CD14-positive monocyte (primary cell): Measurements from ENCODE around the gene PARS2. TPM values are rescaled to one million over a fixed set of nuclear protein-coding genes. Genes with fewer than 3 reads are reported as not detected.

Experiments
- DNase-seq, 3 donors: peaks; one replicate each; pipeline ENCODE4 v3.0.0-alpha.2; 2011 to 2022
- H2AFZ ChIP-seq: 2 replicates; pipeline ENCODE4 v1.6.0; 2012; ENCODE audit warnings: mild to moderate bottlenecking, low read depth, low read length, inconsistent platforms; ENCODE audit not compliant: insufficient read depth, poor library complexity, severe bottlenecking
- H3K27ac ChIP-seq, 2 donors: 1 replicate in 1 of 2; 2 replicates in 1 of 2; pipeline ENCODE4 v1.5.1; 2012 to 2013; ENCODE audit warnings: low read length in 2 of 2, control low read depth in 1 of 2, inconsistent platforms in 1 of 2, low read depth in 1 of 2, mild to moderate bottlenecking in 1 of 2
- H3K27me3 ChIP-seq, 2 donors: one replicate each; pipeline versions ENCODE4 v1.6.0 to v1.6.1; 2011 to 2013; ENCODE audit warnings: low read length in 2 of 2; ENCODE audit not compliant: control insufficient read depth in 2 of 2, insufficient read depth in 2 of 2
- H3K36me3 ChIP-seq, 2 donors: replicated peaks in 1 of 2; 1 replicate in 1 of 2; 2 replicates in 1 of 2; pipeline versions ENCODE4 v1.5.1 to v1.6.1; 2012 to 2013; ENCODE audit warnings: low read length in 2 of 2, control low read depth in 1 of 2, inconsistent platforms in 1 of 2, mild to moderate bottlenecking in 1 of 2; ENCODE audit not compliant: insufficient read depth in 2 of 2, control insufficient read depth in 1 of 2
- H3K4me1 ChIP-seq, 2 donors: 1 replicate in 1 of 2; 2 replicates in 1 of 2; pipeline versions ENCODE4 v1.5.1 to v1.6.1; 2012 to 2013; ENCODE audit warnings: low read length in 2 of 2, control low read depth in 1 of 2, inconsistent platforms in 1 of 2, mild to moderate bottlenecking in 1 of 2, moderate library complexity in 1 of 2; ENCODE audit not compliant: insufficient read depth in 2 of 2, control insufficient read depth in 1 of 2
- H3K4me2 ChIP-seq: replicated peaks from 2 replicates; pipeline ENCODE3; 2012; ENCODE audit warnings: low read length, moderate library complexity, mild to moderate bottlenecking; ENCODE audit not compliant: poor library complexity, severe bottlenecking; ENCODE audit errors: extremely low read depth
- H3K4me3 ChIP-seq, 3 experiments: fragments of 200-600 bp in 1 of 3; sonication (generic) in 1 of 3; replicated peaks in 1 of 3; 1 replicate in 2 of 3; 2 replicates in 1 of 3; pipeline ENCODE4 v1.5.1; 2011 to 2013; ENCODE audit warnings: low read length in 3 of 3, mild to moderate bottlenecking in 3 of 3, control low read depth in 2 of 3, low read depth in 2 of 3, inconsistent platforms in 1 of 3, moderate library complexity in 1 of 3
- H3K79me2 ChIP-seq: 2 replicates; pipeline ENCODE4 v1.6.0; 2012; ENCODE audit warnings: mild to moderate bottlenecking, control low read depth, inconsistent platforms, low read length, moderate library complexity; ENCODE audit not compliant: insufficient read depth
- H3K9ac ChIP-seq: 2 replicates; pipeline ENCODE4 v1.6.0; 2017; ENCODE audit warnings: low read length, mild to moderate bottlenecking; ENCODE audit not compliant: insufficient read depth, poor library complexity, severe bottlenecking
- H3K9me3 ChIP-seq, 2 donors: replicated peaks in 1 of 2; 1 replicate in 1 of 2; 2 replicates in 1 of 2; pipeline versions ENCODE4 v1.5.1 to v1.6.1; 2012 to 2013; ENCODE audit warnings: low read length in 2 of 2, control low read depth in 1 of 2; ENCODE audit not compliant: control insufficient read depth in 1 of 2, insufficient read depth in 1 of 2
- H4K20me1 ChIP-seq: 2 replicates; pipeline ENCODE4 v1.6.0; 2012; ENCODE audit warnings: mild to moderate bottlenecking, low read length, control low read depth, moderate library complexity; ENCODE audit not compliant: insufficient read depth
- H3K27ac Mint-ChIP-seq, 7 donors: one replicate each; pipeline ENCODE4 v1.8.0; 2020; ENCODE audit warnings: mild to moderate bottlenecking in 7 of 7, mixed read lengths in 7 of 7, moderate library complexity in 6 of 7, inconsistent platforms in 2 of 7
- H3K27me3 Mint-ChIP-seq, 3 donors: one replicate each; pipeline ENCODE4 v1.8.0; 2021 to 2022; ENCODE audit warnings: low read depth in 3 of 3, mild to moderate bottlenecking in 3 of 3, mixed read lengths in 3 of 3, moderate library complexity in 3 of 3, inconsistent platforms in 1 of 3
- H3K36me3 Mint-ChIP-seq, 2 donors: one replicate each; pipeline ENCODE4 v1.8.0; 2020; ENCODE audit warnings: mixed read lengths in 2 of 2, inconsistent platforms in 1 of 2, mild to moderate bottlenecking in 1 of 2
- H3K4me1 Mint-ChIP-seq: one replicate; pipeline ENCODE4 v1.8.0; 2020; ENCODE audit warnings: mild to moderate bottlenecking, mixed read lengths
- H3K4me3 Mint-ChIP-seq, 2 donors: one replicate each; pipeline ENCODE4 v1.8.0; 2020; ENCODE audit warnings: mild to moderate bottlenecking in 2 of 2, mixed read lengths in 2 of 2, moderate library complexity in 1 of 2
- H3K9me3 Mint-ChIP-seq, 7 donors: one replicate each; pipeline ENCODE4 v1.8.0; 2020 to 2022; ENCODE audit warnings: mixed read lengths in 7 of 7, mild to moderate bottlenecking in 6 of 7, moderate library complexity in 6 of 7, inconsistent platforms in 2 of 7
- WGBS: methylation state at CpG from one replicate; pipeline ENCODE4 v1.1.5; 2013; ENCODE audit warnings: missing lambda C conversion rate; ENCODE audit not compliant: insufficient coverage; 5-methylcytosine and 5-hydroxymethylcytosine counted together
- intact Hi-C, 2 donors: fragments of 100-400 bp; cut with micrococcal nuclease; formaldehyde crosslinking; loops; one replicate each; pipeline versions ENCODE4 v1.15.0 to v1.15.1; 2023
- polyA plus RNA-seq, 3 donors: library from polyadenylated mRNA; depleted of rRNA in 1 of 3; unstranded in 2 of 3; stranded (reverse) in 1 of 3; fragments of 300-500 nt in 2 of 3; fragments of >200 nt in 1 of 3; fragmentation: Illumina TruSeq in 2 of 3; gene quantifications; 1 replicate in 2 of 3; 2 replicates in 1 of 3; pipeline ENCODE4 v1.2.3, GENCODE V29; 2012 to 2021
- TF ChIP-seq, protein P1 (sequence below): fragments of 200-600 bp; IDR thresholded peaks from one replicate; pipeline ENCODE4 v1.8.0; 2022; ENCODE audit warnings: antibody characterized with exemption, mild to moderate bottlenecking

PARS2 gene
- polyA plus RNA-seq, 3 donors = 0.73 to 1.2 (median 0.92) TPM

DNA sequence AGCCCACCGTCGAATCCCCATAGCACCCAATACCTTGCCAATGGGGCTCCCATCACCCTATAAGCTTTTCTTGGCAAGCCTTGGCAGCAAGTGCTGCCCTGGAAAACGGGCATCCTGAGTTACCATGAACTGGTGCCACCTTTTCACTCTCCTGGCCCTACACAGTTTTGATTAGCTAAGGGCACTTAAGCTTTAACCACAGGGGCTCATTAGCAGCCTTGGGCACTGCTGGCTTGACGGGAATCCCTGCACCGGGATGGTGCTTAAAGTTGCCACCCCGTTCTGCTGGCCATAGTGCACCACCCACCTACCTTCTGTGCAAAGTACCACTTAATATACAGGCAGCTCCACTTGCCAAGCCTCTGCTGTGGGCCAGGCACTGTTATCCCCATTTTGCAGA is 13.7 kb downstream of the PARS2 start:
- H3K4me1 ChIP-seq = no peaks in the 10 kb centered on the region
- H3K27me3 Mint-ChIP-seq = peaks cover 2 to 3% (median 2%) of the 10 kb centered on the region in 3 donors
- H3K9me3 ChIP-seq = no peaks in the 10 kb centered on the region
- H2AFZ ChIP-seq = no peak overlapping the region
- no peak overlapping the region for H3K4me3 Mint-ChIP-seq
- no peak overlapping the region for H3K27ac ChIP-seq
- whole genome bisulfite sequencing = 90% methylated on average over 3 of the region's 6 CpGs
- no peaks in the 10 kb centered on the region for H3K4me1 Mint-ChIP-seq
- no peak overlapping the region for H3K4me2 ChIP-seq
- TF ChIP-seq, protein P1, sequence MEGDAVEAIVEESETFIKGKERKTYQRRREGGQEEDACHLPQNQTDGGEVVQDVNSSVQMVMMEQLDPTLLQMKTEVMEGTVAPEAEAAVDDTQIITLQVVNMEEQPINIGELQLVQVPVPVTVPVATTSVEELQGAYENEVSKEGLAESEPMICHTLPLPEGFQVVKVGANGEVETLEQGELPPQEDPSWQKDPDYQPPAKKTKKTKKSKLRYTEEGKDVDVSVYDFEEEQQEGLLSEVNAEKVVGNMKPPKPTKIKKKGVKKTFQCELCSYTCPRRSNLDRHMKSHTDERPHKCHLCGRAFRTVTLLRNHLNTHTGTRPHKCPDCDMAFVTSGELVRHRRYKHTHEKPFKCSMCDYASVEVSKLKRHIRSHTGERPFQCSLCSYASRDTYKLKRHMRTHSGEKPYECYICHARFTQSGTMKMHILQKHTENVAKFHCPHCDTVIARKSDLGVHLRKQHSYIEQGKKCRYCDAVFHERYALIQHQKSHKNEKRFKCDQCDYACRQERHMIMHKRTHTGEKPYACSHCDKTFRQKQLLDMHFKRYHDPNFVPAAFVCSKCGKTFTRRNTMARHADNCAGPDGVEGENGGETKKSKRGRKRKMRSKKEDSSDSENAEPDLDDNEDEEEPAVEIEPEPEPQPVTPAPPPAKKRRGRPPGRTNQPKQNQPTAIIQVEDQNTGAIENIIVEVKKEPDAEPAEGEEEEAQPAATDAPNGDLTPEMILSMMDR = no peak
- H3K9me3 Mint-ChIP-seq = no peaks in the 10 kb centered on the region
- H4K20me1 ChIP-seq = no peaks in the 10 kb centered on the region
- H3K36me3 Mint-ChIP-seq = no peaks in the 10 kb centered on the region
- DNase-seq = no peak
- H3K9ac ChIP-seq = no peak overlapping the region
- no peaks in the 10 kb centered on the region for H3K79me2 ChIP-seq
- no peak overlapping the region for H3K4me3 ChIP-seq
- no peaks in the 10 kb centered on the region for H3K36me3 ChIP-seq
- intact Hi-C loops = no loop called here
- no peak overlapping the region for H3K27ac Mint-ChIP-seq
- no peaks in the 10 kb centered on the region for H3K27me3 ChIP-seq

DNA sequence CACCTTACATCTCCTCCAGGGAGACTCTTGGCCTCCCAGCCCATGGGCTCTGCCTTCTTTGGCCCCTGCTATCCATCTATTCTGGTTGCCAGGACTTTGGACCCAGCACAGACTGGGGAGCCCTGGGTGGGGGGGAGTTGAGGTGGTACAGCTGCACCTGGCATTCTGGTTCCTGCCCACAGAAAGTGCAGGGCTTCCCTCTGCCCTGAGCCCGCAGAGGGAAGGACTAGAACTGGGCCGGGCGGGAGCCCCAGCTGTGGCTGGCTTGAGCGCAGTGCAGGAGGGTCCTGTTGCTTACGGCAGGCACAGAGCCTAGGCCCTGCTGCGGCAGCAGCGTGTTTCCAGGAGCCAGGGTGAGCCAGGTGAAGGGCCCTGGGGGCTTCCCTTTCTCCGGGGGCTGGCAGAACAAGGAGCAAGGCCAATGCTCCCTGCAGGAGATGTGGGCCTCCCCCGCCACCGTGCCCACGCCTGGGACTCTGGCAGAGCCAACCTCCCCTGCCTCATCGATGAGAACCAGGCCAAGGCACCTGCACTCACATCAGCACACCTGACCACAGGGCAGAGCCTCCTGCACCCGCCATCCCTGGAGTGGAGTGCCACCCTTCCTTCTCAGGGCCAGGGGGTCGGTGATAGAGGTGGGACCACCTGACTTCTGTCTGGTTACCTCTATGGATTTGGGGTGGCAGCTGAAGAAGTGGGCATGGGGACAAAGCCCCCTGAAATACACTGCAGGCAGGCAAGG is 16.1 kb downstream of the PARS2 start:
- Histone ChIP-seq H4K20me1 (no peaks in the 10 kb centered on the region), H3K9me3 (no peaks in the 10 kb centered on the region), H3K79me2 (no peaks in the 10 kb centered on the region), H2AFZ (no peak overlapping the region), H3K27me3 (no peaks in the 10 kb centered on the region), H3K4me3 (no peak overlapping the region), H3K27ac (no peak overlapping the region), H3K9ac (no peak overlapping the region), H3K36me3 (peaks cover 1 to 12% of the 10 kb centered on the region in 2 donors), H3K4me1 (no peaks in the 10 kb centered on the region), H3K4me2 (no peak overlapping the region)
- WGBS = 89% methylated on average over 12 of the region's 14 CpGs
- Mint-ChIP-seq H3K4me1 (no peaks in the 10 kb centered on the region), H3K27me3 (peaks cover 2 to 4% (median 3%) of the 10 kb centered on the region in 3 donors), H3K36me3 (peaks cover 5 to 20% of the 10 kb centered on the region in 2 donors), H3K4me3 (no peak overlapping the region), H3K27ac (no peak overlapping the region), H3K9me3 (no peaks in the 10 kb centered on the region)
- intact Hi-C loops = no loop called here
- DNase-seq = no peak
- TF ChIP-seq, protein P1 = no peak
